Measurements from ENCODE around the gene CCDC102A.

Gene CCDC102A

GRCh38 chr16:57485916-57486857, 50.2 kb downstream of the CCDC102A start, which contains the start of gene DOK4:
Gene DOK4, minus strand, starts transcription at chr16:57486493. Its CDS starts 6,986 bp downstream, at chr16:57479507.
- H3K4me3 ChIP-seq (ENCODE audit: low read length in 2 of 2): peak within 1 kb of the TSS; percentile 66 to 85
- H3K27me3 ChIP-seq (ENCODE audit: control insufficient read depth in 2 of 2, insufficient read depth in 2 of 2, low read length in 2 of 2): no peaks in the 10 kb centered on the region
- H3K4me1 ChIP-seq (ENCODE audit: control insufficient read depth in 2 of 2, insufficient read depth in 2 of 2, low read length in 2 of 2): peaks cover 13 to 21% of the 10 kb centered on the region in 2 donors
- H3K9ac ChIP-seq (ENCODE audit: low read depth in 1 of 2, low read length in 2 of 2): peak within 1 kb of the TSS; percentile 77 to 84
- H3K27ac ChIP-seq (ENCODE audit: low read depth in 2 of 2, low read length in 2 of 2): peak within 1 kb of the TSS; percentile 77 to 84
- no peaks in the 10 kb centered on the region for H3K9me3 ChIP-seq (ENCODE audit: control insufficient read depth in 2 of 2, low read length in 2 of 2)
- H3K36me3 ChIP-seq (ENCODE audit: control insufficient read depth in 2 of 2, insufficient read depth in 2 of 2, low read length in 2 of 2): no peaks in the 10 kb centered on the region

GRCh38 chr16:57485091-57485915, 51.1 kb downstream of the CCDC102A start:
- H3K36me3 ChIP-seq (ENCODE audit: control insufficient read depth in 2 of 2, insufficient read depth in 2 of 2, low read length in 2 of 2): no peaks in the 10 kb centered on the region
- peak overlapping the region; percentile 77 to 84 for H3K9ac ChIP-seq (ENCODE audit: low read depth in 1 of 2, low read length in 2 of 2)
- H3K27ac ChIP-seq (ENCODE audit: low read depth in 2 of 2, low read length in 2 of 2): peak overlapping the region; percentile 77 to 84
- H3K4me3 ChIP-seq (ENCODE audit: low read length in 2 of 2): peak overlapping the region; percentile 66 to 85
- peaks cover 20 to 28% of the 10 kb centered on the region in 2 donors for H3K4me1 ChIP-seq (ENCODE audit: control insufficient read depth in 2 of 2, insufficient read depth in 2 of 2, low read length in 2 of 2)
- H3K9me3 ChIP-seq (ENCODE audit: control insufficient read depth in 2 of 2, low read length in 2 of 2): no peaks in the 10 kb centered on the region
- no peaks in the 10 kb centered on the region for H3K27me3 ChIP-seq (ENCODE audit: control insufficient read depth in 2 of 2, insufficient read depth in 2 of 2, low read length in 2 of 2)

GRCh38 chr16:57484515-57485005, 51.8 kb downstream of the CCDC102A start:
- Histone ChIP-seq H3K9me3 (ENCODE audit: control insufficient read depth in 2 of 2, low read length in 2 of 2) (no peaks in the 10 kb centered on the region), H3K36me3 (ENCODE audit: control insufficient read depth in 2 of 2, insufficient read depth in 2 of 2, low read length in 2 of 2) (no peaks in the 10 kb centered on the region), H3K4me1 (ENCODE audit: control insufficient read depth in 2 of 2, insufficient read depth in 2 of 2, low read length in 2 of 2) (peaks cover 24 to 33% of the 10 kb centered on the region in 2 donors), H3K9ac (ENCODE audit: low read depth in 1 of 2, low read length in 2 of 2) (peak overlapping the region in 1 of 2 donors; percentile 77), H3K27ac (ENCODE audit: low read depth in 2 of 2, low read length in 2 of 2) (peak overlapping the region in 1 of 2 donors; percentile 84), H3K4me3 (ENCODE audit: low read length in 2 of 2) (peak overlapping the region in 1 of 2 donors; percentile 85), H3K27me3 (ENCODE audit: control insufficient read depth in 2 of 2, insufficient read depth in 2 of 2, low read length in 2 of 2) (no peaks in the 10 kb centered on the region)

GRCh38 chr16:57483725-57484514, 52.5 kb downstream of the CCDC102A start:
- Histone ChIP-seq H3K36me3 (ENCODE audit: control insufficient read depth in 2 of 2, insufficient read depth in 2 of 2, low read length in 2 of 2) (no peaks in the 10 kb centered on the region), H3K27ac (ENCODE audit: low read depth in 2 of 2, low read length in 2 of 2) (no peak overlapping the region), H3K9ac (ENCODE audit: low read depth in 1 of 2, low read length in 2 of 2) (no peak overlapping the region), H3K4me3 (ENCODE audit: low read length in 2 of 2) (no peak overlapping the region), H3K27me3 (ENCODE audit: control insufficient read depth in 2 of 2, insufficient read depth in 2 of 2, low read length in 2 of 2) (no peaks in the 10 kb centered on the region), H3K4me1 (ENCODE audit: control insufficient read depth in 2 of 2, insufficient read depth in 2 of 2, low read length in 2 of 2) (peaks cover 27 to 39% of the 10 kb centered on the region in 2 donors), H3K9me3 (ENCODE audit: control insufficient read depth in 2 of 2, low read length in 2 of 2) (no peaks in the 10 kb centered on the region)

- no peak overlapping the region for H3K4me3 ChIP-seq (ENCODE audit: low read length in 2 of 2)
- no peak overlapping the region for H3K27ac ChIP-seq (ENCODE audit: low read depth in 2 of 2, low read length in 2 of 2)
- H3K9me3 ChIP-seq (ENCODE audit: control insufficient read depth in 2 of 2, low read length in 2 of 2): no peaks in the 10 kb centered on the region
- H3K4me1 ChIP-seq (ENCODE audit: control insufficient read depth in 2 of 2, insufficient read depth in 2 of 2, low read length in 2 of 2): peaks cover 32 to 48% of the 10 kb centered on the region in 2 donors
- no peak overlapping the region for H3K9ac ChIP-seq (ENCODE audit: low read depth in 1 of 2, low read length in 2 of 2)
- H3K27me3 ChIP-seq (ENCODE audit: control insufficient read depth in 2 of 2, insufficient read depth in 2 of 2, low read length in 2 of 2): no peaks in the 10 kb centered on the region
- no peaks in the 10 kb centered on the region for H3K36me3 ChIP-seq (ENCODE audit: control insufficient read depth in 2 of 2, insufficient read depth in 2 of 2, low read length in 2 of 2)
These were observed 53.4 kb downstream of the CCDC102A start for GRCh38 chr16:57482845-57483545.

GRCh38 chr16:57481421-57481820, 55.0 kb downstream of the CCDC102A start:
- H3K27ac ChIP-seq (ENCODE audit: low read depth in 2 of 2, low read length in 2 of 2): peak overlapping the region in 1 of 2 donors; percentile 91
- no peak overlapping the region for H3K9ac ChIP-seq (ENCODE audit: low read depth in 1 of 2, low read length in 2 of 2)
- H3K4me3 ChIP-seq (ENCODE audit: low read length in 2 of 2): no peak overlapping the region
- peaks cover 36 to 45% of the 10 kb centered on the region in 2 donors for H3K4me1 ChIP-seq (ENCODE audit: control insufficient read depth in 2 of 2, insufficient read depth in 2 of 2, low read length in 2 of 2)
- no peaks in the 10 kb centered on the region for H3K27me3 ChIP-seq (ENCODE audit: control insufficient read depth in 2 of 2, insufficient read depth in 2 of 2, low read length in 2 of 2)
- no peaks in the 10 kb centered on the region for H3K9me3 ChIP-seq (ENCODE audit: control insufficient read depth in 2 of 2, low read length in 2 of 2)
- H3K36me3 ChIP-seq (ENCODE audit: control insufficient read depth in 2 of 2, insufficient read depth in 2 of 2, low read length in 2 of 2): peaks cover 0 to 5% of the 10 kb centered on the region in 2 donors

- H3K36me3 ChIP-seq (ENCODE audit: control insufficient read depth in 2 of 2, insufficient read depth in 2 of 2, low read length in 2 of 2): peaks cover 2 to 5% of the 10 kb centered on the region in 2 donors
- H3K9ac ChIP-seq (ENCODE audit: low read depth in 1 of 2, low read length in 2 of 2): peak overlapping the region; percentile 14 to 70
- H3K4me1 ChIP-seq (ENCODE audit: control insufficient read depth in 2 of 2, insufficient read depth in 2 of 2, low read length in 2 of 2): peaks cover 39 to 44% of the 10 kb centered on the region in 2 donors
- H3K4me3 ChIP-seq (ENCODE audit: low read length in 2 of 2): peak overlapping the region in 1 of 2 donors; percentile 26
- H3K9me3 ChIP-seq (ENCODE audit: control insufficient read depth in 2 of 2, low read length in 2 of 2): no peaks in the 10 kb centered on the region
- peak overlapping the region; percentile 91 to 92 for H3K27ac ChIP-seq (ENCODE audit: low read depth in 2 of 2, low read length in 2 of 2)
- H3K27me3 ChIP-seq (ENCODE audit: control insufficient read depth in 2 of 2, insufficient read depth in 2 of 2, low read length in 2 of 2): no peaks in the 10 kb centered on the region
These were observed 55.6 kb downstream of the CCDC102A start for GRCh38 chr16:57480754-57481230.

GRCh38 chr16:57479976-57480753, 56.2 kb downstream of the CCDC102A start:
- Histone ChIP-seq H3K9ac (ENCODE audit: low read depth in 1 of 2, low read length in 2 of 2) (peak overlapping the region; percentile 65 to 70), H3K9me3 (ENCODE audit: control insufficient read depth in 2 of 2, low read length in 2 of 2) (no peaks in the 10 kb centered on the region), H3K36me3 (ENCODE audit: control insufficient read depth in 2 of 2, insufficient read depth in 2 of 2, low read length in 2 of 2) (peaks cover 2 to 7% of the 10 kb centered on the region in 2 donors), H3K27me3 (ENCODE audit: control insufficient read depth in 2 of 2, insufficient read depth in 2 of 2, low read length in 2 of 2) (no peaks in the 10 kb centered on the region), H3K27ac (ENCODE audit: low read depth in 2 of 2, low read length in 2 of 2) (peak overlapping the region; percentile 91 to 92), H3K4me3 (ENCODE audit: low read length in 2 of 2) (peak overlapping the region; percentile 70 to 76), H3K4me1 (ENCODE audit: control insufficient read depth in 2 of 2, insufficient read depth in 2 of 2, low read length in 2 of 2) (peaks cover 34 to 37% of the 10 kb centered on the region in 2 donors)
